Amygdala (tissue), 56 donors: Measurements from ENCODE around the gene C1orf21.

Source experiments
- DNase-seq, 56 donors: peaks; one replicate each; lab custom pipeline; 2025; lab: John Stamatoyannopoulos, UW

The C1orf21 gene

GRCh38 chr1:184672013-184672726, 285.3 kb downstream of the C1orf21 start:
- peak in 2 of 56 donors; percentile 15 to 18 for DNase-seq

DNA sequence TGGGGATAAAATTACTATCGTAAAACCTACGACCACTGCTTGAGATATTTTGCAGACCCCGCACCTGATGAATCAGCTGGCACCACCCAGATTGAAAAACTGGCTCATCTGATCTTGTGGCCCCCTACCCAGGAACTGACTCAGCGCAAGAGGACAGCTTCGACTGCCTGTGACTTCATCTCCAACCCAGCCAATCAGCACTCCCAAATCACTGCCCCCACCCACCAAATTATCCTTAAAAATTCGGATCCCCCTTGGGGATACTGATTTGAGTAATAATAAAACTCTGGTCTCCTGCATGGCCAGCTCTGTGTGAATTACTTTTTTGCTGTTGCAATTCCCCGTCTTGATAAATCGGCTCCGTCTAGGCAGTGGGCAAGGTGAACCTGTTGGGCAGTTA, 286.5 kb downstream of the C1orf21 start:
- no peak for DNase-seq

DNA sequence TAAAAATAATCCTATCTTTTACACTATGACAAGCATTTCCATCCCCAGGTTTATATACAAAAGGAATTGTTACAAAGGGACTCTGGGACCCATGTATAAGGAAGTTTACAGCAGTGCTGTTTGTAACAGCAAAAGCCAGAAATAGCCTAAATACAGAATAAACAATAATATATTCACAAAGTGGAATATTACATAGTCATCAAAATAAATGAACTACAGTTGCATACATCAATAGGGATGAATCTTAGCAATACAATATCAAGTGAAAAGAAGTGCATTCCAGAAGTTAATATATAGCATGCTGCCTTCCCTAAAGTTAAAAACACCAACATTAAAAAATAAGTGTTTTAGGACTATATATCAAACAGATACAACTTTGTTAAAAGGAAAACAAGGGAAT, 290.5 kb downstream of the C1orf21 start:
- no peak for DNase-seq
